GM12892 (cell line): ENCODE results near the gene LMO3. TPM values are rescaled to one million over a fixed set of nuclear protein-coding genes. Genes with fewer than 3 reads are reported as not detected.

ENCODE experiments used
- DNase-seq: peaks from one replicate; pipeline ENCODE4 v3.0.0; 2011; ENCODE audit not compliant: insufficient read length
- FAIRE-seq: peaks from 2 replicates; lab custom pipeline; 2011; peaks lifted over from hg19 to GRCh38; lab: Jason Lieb, UNC
- POLR2A ChIP-seq: IDR thresholded peaks from 2 replicates; pipeline ENCODE4 v1.6.1; 2011; ENCODE audit warnings: low read depth, low read length, control low read depth
- POLR2AphosphoS5 ChIP-seq: IDR thresholded peaks from 2 replicates; pipeline ENCODE4 v1.6.1; 2011; ENCODE audit warnings: low read depth, low read length, control low read depth
- TAF1 ChIP-seq: IDR thresholded peaks from 2 replicates; pipeline ENCODE4 v1.6.1; 2011; ENCODE audit warnings: low read depth, mild to moderate bottlenecking, control low read depth, low read length, borderline replicate concordance
- polyA plus RNA-seq: library from polyadenylated mRNA; unstranded; fragments of >200 nt; gene quantifications from one replicate; pipeline ENCODE4 v1.2.1, GENCODE V29; 2012; ENCODE audit warnings: missing spikeins, inconsistent platforms; ENCODE audit not compliant: missing spikeins

Gene LMO3
- polyA plus RNA-seq, result 0.70 TPM

DNA sequence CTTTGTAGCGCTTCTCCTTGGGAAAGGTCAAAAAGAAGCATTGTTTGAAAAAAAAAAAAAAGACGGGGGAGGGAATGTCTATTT, at the start of gene LMO3:
LMO3 (minus strand) TSS at position 46 of the 84 bp plus-strand sequence. CDS start 5,302 bp downstream, outside the sequence.
- no peak for FAIRE-seq
- DNase-seq, result no peak
- TF ChIP-seq POLR2AphosphoS5 (no peak), POLR2A (no peak), TAF1 (no peak)

GRCh38 chr12:16636435-16637055, 30.6 kb upstream of the LMO3 start:
- FAIRE-seq (no peak), DNase-seq (no peak)
- TF ChIP-seq POLR2A, result no peak
- no peak for TF ChIP-seq TAF1
- TF ChIP-seq POLR2AphosphoS5, result no peak

DNA sequence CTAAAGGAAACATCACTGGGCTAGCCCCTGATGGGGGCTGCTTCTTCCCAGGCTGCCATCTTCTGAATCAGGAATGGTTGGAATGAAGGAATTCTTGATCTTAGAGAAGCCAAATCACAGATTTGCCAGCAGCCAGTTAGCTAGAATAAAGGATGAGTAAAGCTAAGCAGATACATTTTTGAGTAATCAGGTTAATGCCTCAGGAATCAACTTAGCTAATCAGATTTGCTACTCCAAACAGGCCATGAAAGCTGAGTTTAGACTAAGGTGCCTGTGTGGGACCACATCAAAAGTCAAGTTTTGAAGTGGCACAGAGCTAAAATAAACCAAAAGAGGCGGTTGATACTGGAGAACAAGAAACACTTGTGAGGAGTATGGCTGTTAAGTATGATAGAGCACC, 28.8 kb upstream of the LMO3 start:
- FAIRE-seq, result no peak
- TF ChIP-seq TAF1 (no peak), POLR2AphosphoS5 (no peak)
- no peak for DNase-seq

DNA sequence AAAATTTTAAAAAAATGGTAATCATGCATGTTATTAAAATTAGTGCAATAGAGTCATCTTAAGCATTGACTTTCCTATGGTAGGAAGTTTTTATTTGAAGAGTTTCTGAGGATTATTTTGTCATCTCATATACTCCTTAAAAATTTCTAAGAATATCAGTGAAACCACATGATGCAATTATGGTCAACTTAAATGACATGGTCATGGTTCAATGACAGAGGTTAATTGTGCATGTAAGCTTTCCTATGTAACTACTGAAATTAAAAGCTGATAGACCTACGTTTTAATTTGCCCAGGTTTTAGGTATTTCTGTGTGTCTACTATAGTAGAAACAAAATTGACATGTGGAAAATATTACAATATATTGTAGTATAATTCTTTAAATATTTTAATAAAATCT, 21.0 kb upstream of the LMO3 start:
- FAIRE-seq, result no peak
- DNase-seq, result no peak
- no peak for TF ChIP-seq POLR2AphosphoS5
- no peak for TF ChIP-seq TAF1
- TF ChIP-seq POLR2A, result no peak

- no peak for DNase-seq
- FAIRE-seq, result no peak
- no peak for TF ChIP-seq POLR2A
These were observed 16.4 kb upstream of the LMO3 start for GRCh38 chr12:16622338-16622737.

DNA sequence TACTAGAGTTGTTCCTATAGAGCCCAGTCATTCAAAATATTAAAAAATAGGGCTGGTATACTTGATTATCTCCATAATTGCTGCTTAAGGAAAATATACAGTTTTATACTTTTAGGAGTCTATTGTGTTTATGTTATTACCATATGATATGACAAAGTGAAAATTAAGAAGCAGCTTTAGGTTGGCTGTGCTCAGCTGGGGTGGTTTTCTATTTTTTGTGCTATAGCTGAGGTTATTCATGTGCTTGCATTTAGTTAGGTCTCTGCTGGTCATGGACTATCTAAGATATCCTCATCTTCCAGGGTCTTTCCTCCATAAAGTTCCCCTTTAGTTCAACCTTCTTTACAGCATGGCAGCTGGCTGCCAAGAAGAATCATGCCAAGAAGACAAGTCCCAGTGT, 13.6 kb upstream of the LMO3 start:
- DNase-seq, result no peak
- no peak for FAIRE-seq
- TF ChIP-seq POLR2AphosphoS5, result no peak

DNA sequence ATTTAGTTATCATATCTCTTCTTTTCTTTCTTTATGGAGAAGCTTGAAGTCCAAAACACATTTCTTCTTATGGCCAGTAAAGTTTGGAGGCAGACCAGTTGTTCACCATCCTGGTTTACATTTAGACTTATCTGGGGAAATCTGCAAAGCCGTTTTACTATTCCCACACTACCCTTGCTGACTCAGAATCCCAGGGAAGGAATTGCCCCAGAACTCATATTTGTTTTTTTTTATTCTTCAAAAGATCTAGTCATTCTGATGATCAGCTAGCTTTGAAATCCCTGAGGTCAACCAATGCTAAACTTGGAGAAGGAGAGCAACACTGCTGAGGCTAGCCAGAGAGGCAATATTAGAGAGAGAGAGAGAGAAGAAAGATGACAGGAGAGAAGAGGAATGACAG, 12.3 kb upstream of the LMO3 start:
- no peak for DNase-seq
- TF ChIP-seq POLR2AphosphoS5 (no peak), POLR2A (no peak), TAF1 (no peak)
- no peak for FAIRE-seq

- TF ChIP-seq TAF1, result no peak
- no peak for TF ChIP-seq POLR2AphosphoS5
- TF ChIP-seq POLR2A, result no peak
- DNase-seq (no peak), FAIRE-seq (no peak)
These were observed 7.2 kb upstream of the LMO3 start for GRCh38 chr12:16613199-16613598.

DNA sequence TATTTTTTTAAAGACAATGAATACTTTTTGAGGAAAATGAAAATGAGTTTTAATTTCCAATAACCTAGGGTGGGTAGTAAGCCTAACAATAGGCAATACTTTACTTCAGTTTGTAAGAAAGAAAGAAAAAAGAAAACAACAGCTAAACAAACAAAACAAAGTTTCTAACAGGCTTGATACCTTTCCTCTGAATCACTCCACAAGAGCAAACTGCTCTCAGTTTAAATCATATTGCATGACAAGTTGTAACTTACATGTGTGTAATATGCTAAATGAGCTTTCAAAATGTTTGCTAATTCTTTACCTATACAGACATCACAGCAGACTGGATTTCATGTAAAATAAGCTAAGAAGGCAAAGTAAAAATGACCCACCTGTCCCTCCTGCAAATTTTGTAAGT, 6.7 kb upstream of the LMO3 start:
- DNase-seq, result no peak
- FAIRE-seq, result no peak
- TF ChIP-seq POLR2AphosphoS5 (no peak), POLR2A (no peak), TAF1 (no peak)

- TF ChIP-seq POLR2A (no peak), POLR2AphosphoS5 (no peak)
- FAIRE-seq, result no peak
- no peak for DNase-seq
These were observed 5.2 kb upstream of the LMO3 start for GRCh38 chr12:16611146-16611545.

DNA sequence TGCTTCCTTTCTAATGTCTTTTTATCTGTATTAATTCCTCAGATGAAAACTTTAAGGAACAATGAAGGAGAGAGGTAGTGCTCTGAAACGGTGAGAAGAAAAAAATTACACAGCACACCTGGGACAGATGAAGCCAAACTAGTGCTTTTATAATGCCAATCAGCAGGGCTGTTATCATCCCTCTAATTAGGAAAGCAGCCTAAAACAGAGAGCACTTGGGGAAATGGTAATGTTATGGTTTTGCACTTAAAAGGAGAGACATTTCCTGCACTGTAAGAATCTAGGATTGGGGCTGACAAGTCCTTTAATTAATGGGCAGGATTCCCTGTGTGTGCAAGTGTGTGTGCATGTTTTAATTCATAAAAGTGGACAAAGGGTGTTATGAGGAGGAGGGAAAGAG, 4.8 kb upstream of the LMO3 start:
- no peak for DNase-seq
- TF ChIP-seq POLR2A (no peak), POLR2AphosphoS5 (no peak)
- no peak for FAIRE-seq

DNA sequence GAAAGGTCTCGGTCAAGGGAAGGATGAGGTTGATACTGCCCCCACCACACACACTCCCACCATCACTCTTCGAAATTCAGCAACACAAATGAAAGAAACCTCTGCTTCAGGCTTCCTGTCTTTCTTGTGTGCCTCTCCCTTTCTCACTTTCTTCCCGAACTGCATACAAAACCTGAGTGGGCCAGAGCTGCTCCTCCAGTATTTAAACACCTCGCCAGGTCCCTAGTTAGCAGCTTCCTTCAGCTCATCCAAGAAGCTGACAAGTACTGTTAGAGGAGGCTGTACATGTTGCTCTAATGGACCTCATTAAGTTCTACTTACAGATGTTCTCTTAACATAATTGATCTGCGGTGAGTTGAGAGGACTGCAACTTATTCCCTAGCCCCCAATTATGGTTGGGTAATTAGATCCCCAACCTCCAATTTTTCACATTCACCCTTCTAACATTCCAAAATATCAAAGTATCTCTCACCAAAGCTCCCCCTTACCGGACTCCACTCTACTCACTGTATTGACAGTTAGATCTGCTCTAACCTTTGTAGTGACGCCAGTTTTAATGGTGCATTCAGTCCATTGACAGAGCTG, 4.1 kb upstream of the LMO3 start:
- TF ChIP-seq POLR2AphosphoS5 (no peak), TAF1 (no peak), POLR2A (no peak)
- DNase-seq (no peak), FAIRE-seq (no peak)

DNA sequence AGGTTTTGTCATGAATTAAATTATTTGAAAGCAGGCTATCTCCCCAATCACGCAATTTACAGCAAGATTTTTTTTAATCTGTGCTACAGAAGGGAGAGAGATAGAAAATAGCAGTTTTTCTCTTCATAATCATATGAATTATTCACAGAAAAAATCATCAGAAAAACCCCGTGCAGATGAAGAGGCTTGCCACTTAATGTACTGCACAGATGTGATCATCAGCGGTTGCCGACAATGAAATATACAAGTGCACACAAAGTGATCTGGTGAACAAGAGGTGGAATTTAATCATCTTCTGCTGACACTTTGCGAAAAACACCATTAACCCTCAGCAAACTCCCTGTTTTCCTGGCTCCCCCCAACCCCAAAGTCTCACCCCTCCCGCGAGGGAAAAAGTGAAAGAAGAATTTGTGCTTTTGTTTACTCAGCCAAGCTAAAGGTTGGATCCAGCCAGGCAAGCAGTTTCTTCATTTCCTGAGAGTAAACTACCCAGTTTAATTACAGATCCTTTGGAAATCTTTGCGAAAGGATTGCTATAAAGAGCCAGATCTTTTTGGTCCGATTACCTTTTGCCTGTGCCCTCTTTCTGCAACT, 3.1 kb upstream of the LMO3 start:
- TF ChIP-seq TAF1 (no peak), POLR2A (no peak), POLR2AphosphoS5 (no peak)
- DNase-seq (no peak), FAIRE-seq (no peak)

DNA sequence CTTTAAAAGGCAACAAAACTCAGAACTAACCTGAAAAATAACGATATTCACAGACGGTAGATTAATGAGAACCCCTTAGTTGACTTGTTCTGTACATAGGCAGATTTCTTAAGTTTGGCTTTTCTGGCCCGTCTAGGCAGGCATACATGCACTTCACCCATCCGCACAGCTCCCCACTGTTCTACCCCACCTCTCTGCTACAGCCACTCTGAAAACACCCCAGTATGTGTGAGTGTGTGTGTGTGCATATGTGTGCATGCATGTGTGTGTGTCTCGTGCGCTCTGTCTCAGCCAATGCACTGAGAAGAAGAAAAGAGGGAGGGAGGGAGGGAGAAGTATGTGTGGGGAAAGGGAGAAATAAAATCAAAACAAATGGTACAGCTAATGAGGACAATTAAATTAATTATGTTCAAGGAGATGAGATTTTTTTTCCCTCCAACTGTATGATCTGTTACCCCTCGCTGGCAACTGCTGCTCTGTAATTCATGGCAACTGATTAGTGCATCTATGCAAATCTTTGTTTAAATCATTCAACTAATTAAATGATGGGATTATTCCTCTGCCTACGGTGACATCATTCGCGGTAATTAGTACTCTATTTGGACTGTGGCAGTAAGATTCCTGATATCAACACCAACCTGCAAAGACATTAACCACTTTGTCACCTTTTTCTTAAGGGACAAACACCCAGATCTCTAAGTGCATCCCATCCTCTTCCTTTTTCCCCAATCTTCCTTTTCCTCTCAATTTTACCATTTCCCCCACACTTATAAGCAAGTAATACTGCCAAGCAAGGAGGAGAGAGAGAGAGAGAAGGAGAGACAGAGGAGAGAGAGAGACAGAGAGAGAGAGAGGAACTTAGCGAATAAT, 2.2 kb upstream of the LMO3 start:
- no peak for TF ChIP-seq POLR2AphosphoS5
- no peak for TF ChIP-seq TAF1
- TF ChIP-seq POLR2A, result no peak
- FAIRE-seq, result no peak
- DNase-seq, result no peak
